A549 (cell line): Measurements from ENCODE around the gene CHRNA4.

ENCODE experiments used
- CBX2 ChIP-seq: fragments of 200-600 bp; sonication (generic); IDR thresholded peaks from 2 replicates; pipeline ENCODE4 v1.6.1; 2016; ENCODE audit warnings: low read depth, mild to moderate bottlenecking, borderline replicate concordance
- CEBPB ChIP-seq, 2 experiments: fragments of >200 bp in 1 of 2; sonication (Bioruptor Twin) in 1 of 2; formaldehyde crosslinking in 1 of 2; IDR thresholded peaks; 2 replicates each; pipeline ENCODE4 v1.6.1; 2012 to 2016
- CHD4 ChIP-seq: fragments of 200-600 bp; sonication (generic); IDR thresholded peaks from 2 replicates; pipeline ENCODE4 v1.6.1; 2016; ENCODE audit warnings: antibody characterized with exemption, mild to moderate bottlenecking, borderline replicate concordance
- EP300 ChIP-seq, 2 experiments: fragments of >200 bp; sonication (Bioruptor Twin); formaldehyde crosslinking; IDR thresholded peaks; 2 replicates in 1 of 2; 3 replicates in 1 of 2; pipeline ENCODE4 v1.6.1; 2016 to 2017
- JUN ChIP-seq, 2 experiments: fragments of >200 bp; sonication (Bioruptor Twin); formaldehyde crosslinking; IDR thresholded peaks; 2 replicates in 1 of 2; 3 replicates in 1 of 2; pipeline ENCODE4 v1.6.1; 2016 to 2017
- MAFK ChIP-seq: fragments of 450-650 bp; IDR thresholded peaks from 2 replicates; pipeline ENCODE4 v1.6.1; 2014; ENCODE audit not compliant: partially characterized antibody
- MAX ChIP-seq: IDR thresholded peaks from 2 replicates; pipeline ENCODE4 v1.6.1; 2012
- PHF8 ChIP-seq: fragments of 200-600 bp; sonication (generic); IDR thresholded peaks from 2 replicates; pipeline ENCODE4 v1.6.1; 2016; ENCODE audit warnings: low read depth, mild to moderate bottlenecking, antibody characterized with exemption, moderate library complexity, borderline replicate concordance
- POLR2A ChIP-seq: IDR thresholded peaks from 2 replicates; pipeline ENCODE4 v1.6.1; 2012; ENCODE audit warnings: mild to moderate bottlenecking, low read length
- REST ChIP-seq: fragments of 200-600 bp; sonication (generic); IDR thresholded peaks from 2 replicates; pipeline ENCODE4 v1.6.1; 2016; ENCODE audit warnings: antibody characterized with exemption, mild to moderate bottlenecking, moderate library complexity
- RFX5 ChIP-seq: fragments of 450-650 bp; IDR thresholded peaks from 2 replicates; pipeline ENCODE4 v1.7.1; 2014; ENCODE audit warnings: antibody characterized with exemption, mild to moderate bottlenecking, moderate library complexity
- ZFP36 ChIP-seq: fragments of 450-650 bp; IDR thresholded peaks from 2 replicates; pipeline ENCODE4 v1.6.1; 2014; ENCODE audit warnings: borderline replicate concordance; ENCODE audit not compliant: partially characterized antibody
- ZNF302 ChIP-seq: fragments of 250-450 bp; sonication (Bioruptor Pico); IDR thresholded peaks from 2 replicates; pipeline ENCODE4 v1.9.0; 2021; ENCODE audit warnings: inconsistent platforms, mild to moderate bottlenecking, moderate library complexity
- TF ChIP-seq, protein P1 (sequence below): fragments of >200 bp; sonication (Bioruptor Twin); formaldehyde crosslinking; IDR thresholded peaks from 3 replicates; pipeline ENCODE4 v1.5.1; 2016

DNA sequence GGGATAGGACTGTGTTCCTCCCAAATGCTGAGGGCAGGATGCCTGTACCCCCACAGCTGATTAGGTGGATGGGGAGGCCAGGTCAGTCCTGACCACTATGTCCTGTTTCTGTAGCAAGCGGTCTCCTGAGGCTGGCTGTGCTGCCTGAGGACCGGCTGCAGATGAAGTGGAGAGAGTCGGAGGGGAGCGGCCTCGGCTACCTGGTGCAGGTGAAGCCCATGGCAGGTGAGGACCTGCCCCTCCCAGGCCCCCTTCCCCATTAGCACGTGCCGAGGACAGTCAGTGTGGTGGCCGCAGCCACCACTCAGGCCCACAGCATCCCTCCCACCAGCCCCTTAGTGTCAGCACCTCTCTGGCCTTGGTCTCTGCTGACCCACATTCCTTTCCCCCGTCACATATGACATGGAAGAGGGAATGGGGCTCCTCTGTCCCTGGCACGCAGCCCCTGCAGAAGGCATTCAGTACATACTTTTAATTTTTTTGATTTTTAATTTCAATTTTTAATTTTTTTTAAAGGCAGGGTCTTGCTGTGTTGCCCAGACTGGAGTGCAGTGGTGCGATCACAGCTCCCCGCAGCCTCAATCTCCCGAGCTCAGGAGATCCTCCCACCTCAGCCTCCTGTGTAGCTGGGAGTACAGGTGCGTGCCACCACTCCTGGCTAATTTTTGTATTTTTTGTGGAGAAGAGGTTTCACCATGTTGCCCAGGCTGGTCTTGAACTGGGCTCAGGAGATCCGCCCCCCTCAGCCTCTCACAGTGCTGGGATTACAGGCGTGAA lies 63.2 kb downstream of the CHRNA4 start:
- TF ChIP-seq ZNF302 (CRISPR knock-in tag) (no peak), JUN (IDR thresholded peaks at IDR 0.05) (no peak), CBX2 (no peak), PHF8 (no peak), CEBPB (IDR thresholded peaks at IDR 0.05) (no peak), MAFK (no peak), RFX5 (no peak), POLR2A (no peak), ZFP36 (no peak), CHD4 (no peak), EP300 (IDR thresholded peaks at IDR 0.05) (no peak), MAX (no peak), REST (no peak)
- TF ChIP-seq, protein P1, sequence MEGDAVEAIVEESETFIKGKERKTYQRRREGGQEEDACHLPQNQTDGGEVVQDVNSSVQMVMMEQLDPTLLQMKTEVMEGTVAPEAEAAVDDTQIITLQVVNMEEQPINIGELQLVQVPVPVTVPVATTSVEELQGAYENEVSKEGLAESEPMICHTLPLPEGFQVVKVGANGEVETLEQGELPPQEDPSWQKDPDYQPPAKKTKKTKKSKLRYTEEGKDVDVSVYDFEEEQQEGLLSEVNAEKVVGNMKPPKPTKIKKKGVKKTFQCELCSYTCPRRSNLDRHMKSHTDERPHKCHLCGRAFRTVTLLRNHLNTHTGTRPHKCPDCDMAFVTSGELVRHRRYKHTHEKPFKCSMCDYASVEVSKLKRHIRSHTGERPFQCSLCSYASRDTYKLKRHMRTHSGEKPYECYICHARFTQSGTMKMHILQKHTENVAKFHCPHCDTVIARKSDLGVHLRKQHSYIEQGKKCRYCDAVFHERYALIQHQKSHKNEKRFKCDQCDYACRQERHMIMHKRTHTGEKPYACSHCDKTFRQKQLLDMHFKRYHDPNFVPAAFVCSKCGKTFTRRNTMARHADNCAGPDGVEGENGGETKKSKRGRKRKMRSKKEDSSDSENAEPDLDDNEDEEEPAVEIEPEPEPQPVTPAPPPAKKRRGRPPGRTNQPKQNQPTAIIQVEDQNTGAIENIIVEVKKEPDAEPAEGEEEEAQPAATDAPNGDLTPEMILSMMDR, result no peak
